ENCODE data around the gene GABRR3. TPM values are rescaled to one million over a fixed set of nuclear protein-coding genes. Genes with fewer than 3 reads are reported as not detected.

GABRR3 gene
- total RNA-seq, 1 donor = not detected

DNA sequence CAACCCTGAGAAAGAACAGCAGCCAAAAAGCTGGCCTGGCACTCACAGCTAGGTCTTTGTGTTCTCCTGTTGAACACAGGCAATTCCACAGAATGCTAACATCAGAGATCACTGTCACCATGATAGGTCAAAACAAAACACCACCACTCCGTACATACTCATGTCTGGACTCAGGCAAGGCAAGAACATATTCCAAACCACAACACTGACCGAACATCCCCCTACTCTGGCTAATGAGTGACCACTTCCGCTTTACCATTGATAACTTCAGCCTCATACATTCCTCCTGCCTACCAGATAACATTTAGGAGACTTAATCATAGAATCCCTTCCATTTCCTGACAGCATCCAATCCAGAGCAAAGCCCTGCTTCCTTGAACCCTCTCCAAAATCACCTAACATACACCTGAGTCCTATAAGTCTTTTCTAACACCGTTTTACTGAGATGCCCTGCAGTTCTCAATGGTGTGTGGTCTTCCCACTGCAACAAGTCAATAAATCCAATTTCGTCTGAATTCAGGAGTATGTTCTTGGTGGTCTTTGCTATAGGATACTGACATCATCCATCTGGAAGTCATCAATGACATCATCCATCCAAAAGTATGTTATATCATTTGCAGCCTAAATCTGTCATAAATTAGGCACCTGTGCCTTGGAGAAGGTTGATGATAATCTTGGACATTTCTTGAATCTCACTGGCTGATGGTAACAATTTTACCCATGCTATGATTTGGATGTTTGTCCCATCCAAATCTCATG, 86.6 kb downstream of the GABRR3 start:
- TF ChIP-seq, protein P1, sequence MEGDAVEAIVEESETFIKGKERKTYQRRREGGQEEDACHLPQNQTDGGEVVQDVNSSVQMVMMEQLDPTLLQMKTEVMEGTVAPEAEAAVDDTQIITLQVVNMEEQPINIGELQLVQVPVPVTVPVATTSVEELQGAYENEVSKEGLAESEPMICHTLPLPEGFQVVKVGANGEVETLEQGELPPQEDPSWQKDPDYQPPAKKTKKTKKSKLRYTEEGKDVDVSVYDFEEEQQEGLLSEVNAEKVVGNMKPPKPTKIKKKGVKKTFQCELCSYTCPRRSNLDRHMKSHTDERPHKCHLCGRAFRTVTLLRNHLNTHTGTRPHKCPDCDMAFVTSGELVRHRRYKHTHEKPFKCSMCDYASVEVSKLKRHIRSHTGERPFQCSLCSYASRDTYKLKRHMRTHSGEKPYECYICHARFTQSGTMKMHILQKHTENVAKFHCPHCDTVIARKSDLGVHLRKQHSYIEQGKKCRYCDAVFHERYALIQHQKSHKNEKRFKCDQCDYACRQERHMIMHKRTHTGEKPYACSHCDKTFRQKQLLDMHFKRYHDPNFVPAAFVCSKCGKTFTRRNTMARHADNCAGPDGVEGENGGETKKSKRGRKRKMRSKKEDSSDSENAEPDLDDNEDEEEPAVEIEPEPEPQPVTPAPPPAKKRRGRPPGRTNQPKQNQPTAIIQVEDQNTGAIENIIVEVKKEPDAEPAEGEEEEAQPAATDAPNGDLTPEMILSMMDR (IDR thresholded peaks at IDR 0.05; ENCODE audit: insufficient read depth, low read depth, low read length) = no peak
- no peak for DNase-seq (ENCODE audit: low read depth)
- no peak overlapping the region for H3K4me3 ChIP-seq (ENCODE audit: low read depth, low read length)

DNA sequence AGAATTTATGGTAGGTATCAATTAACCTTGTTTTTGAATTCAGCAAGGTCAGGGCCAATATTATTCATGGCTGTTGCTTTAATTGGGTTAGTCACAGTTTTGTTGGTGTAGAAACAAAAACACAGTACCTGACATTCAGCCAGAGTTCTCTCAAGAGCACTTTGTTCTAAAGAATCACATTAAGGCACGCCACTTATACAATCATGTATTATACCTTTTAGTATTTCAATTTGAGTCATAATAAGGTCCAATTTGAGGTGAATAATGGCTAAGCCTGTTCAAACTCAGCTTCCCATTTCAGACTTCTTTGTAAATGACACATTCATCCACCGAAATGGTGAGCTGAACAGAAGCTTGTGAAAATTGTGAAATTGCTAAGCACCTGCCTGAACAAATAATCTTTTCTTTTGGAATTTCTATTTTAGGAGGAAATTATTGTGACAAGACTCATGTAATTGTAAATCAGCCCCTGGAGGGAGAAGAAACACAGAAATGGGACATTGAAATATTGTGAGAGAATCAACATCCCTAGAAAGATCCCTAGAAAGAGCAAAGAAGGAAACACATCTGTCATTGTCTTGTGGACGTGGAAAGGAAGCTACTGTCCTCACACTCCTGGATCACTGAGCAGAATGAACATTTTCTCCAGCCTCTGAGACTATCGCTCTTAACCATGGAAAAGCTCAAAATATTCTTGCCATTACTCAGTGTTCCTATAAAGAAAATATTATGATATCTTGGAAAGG, 92.1 kb downstream of the GABRR3 start:
- H3K4me3 ChIP-seq (ENCODE audit: low read depth, low read length) = no peak overlapping the region
- no peak for DNase-seq (ENCODE audit: low read depth)
- TF ChIP-seq, protein P1 (IDR thresholded peaks at IDR 0.05; ENCODE audit: insufficient read depth, low read depth, low read length) = no peak

DNA sequence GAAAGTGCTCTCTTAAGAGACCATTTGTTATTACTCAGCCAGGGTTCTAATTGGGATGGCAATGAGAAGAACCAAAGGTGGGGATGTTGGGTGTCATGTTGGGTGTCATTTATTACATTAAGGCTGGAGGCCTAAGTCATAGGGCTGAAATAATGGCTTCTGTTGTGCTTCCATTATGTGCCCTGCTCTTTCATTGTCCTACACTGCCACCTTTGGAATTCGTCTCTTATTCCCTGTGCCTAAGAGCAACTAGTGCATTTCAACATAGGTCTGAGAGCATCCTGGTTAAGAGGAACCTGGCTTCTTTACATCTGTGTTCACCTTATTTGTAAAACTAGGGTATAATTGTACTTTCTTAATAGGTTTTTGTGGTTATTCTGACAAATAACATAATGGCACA, 95.1 kb downstream of the GABRR3 start:
- DNase-seq (ENCODE audit: low read depth) = no peak
- H3K4me3 ChIP-seq (ENCODE audit: low read depth, low read length) = no peak overlapping the region
- TF ChIP-seq, protein P1 (IDR thresholded peaks at IDR 0.05; ENCODE audit: insufficient read depth, low read depth, low read length) = no peak

DNA sequence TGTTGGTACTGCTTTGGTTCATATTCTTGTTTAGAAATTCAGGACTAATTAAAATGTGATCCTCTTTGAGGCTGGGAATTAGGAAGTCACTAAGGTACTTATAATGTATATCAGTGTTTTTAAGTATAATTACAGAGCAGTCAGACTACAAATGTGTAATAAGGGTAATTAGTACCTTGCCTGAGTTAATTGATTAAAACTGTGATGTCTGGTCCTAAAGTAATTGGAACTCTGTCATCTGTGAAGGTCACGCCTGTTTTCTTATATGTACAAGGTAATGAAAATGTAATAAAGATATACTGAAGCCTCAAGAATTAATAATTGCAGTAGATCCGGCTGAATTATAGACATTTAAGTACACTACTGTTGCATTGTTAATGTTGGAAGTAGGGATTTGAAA, 95.7 kb downstream of the GABRR3 start:
- no peak for DNase-seq (ENCODE audit: low read depth)
- TF ChIP-seq, protein P1 (IDR thresholded peaks at IDR 0.05; ENCODE audit: insufficient read depth, low read depth, low read length) = no peak
- H3K4me3 ChIP-seq (ENCODE audit: low read depth, low read length) = no peak overlapping the region

DNA sequence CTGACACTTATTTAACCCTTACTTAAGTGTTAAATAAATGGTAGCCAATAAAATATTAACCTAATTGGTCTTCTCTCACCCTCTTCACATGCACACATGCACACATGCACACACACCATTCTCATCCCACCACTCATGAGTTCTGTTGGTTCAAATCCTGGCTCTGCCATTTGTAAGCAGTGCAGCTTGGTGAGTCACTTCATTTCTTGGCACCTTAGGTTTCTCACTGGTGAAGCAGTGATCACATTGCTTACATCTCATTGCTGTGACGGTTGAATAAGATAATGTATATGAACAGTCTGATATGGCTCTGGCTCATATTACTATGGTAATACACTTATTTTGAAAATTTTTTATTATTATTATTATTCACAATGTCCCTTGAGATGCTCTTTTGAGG, 96.7 kb downstream of the GABRR3 start:
- TF ChIP-seq, protein P1 (IDR thresholded peaks at IDR 0.05; ENCODE audit: insufficient read depth, low read depth, low read length) = no peak
- H3K4me3 ChIP-seq (ENCODE audit: low read depth, low read length) = no peak overlapping the region
- no peak for DNase-seq (ENCODE audit: low read depth)

DNA sequence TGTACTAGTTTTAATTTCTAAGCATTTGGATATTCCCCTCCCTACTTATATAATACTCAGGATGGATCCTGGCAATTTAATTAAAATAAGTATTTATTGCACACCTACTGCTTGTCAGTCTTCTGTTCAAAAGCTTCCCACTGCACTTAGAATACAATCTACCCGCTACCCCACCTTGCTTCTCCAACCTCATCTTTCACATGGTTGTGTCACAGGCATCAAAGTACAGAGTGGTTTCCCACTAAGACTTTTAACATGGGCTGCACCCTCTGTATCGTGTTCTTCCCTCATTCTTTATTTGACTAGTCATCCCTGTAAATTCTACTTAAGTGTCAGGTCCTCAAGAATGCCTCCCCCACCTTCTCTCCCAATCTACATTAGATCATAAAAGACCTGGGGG, 97.9 kb downstream of the GABRR3 start:
- no peak overlapping the region for H3K4me3 ChIP-seq (ENCODE audit: low read depth, low read length)
- TF ChIP-seq, protein P1 (IDR thresholded peaks at IDR 0.05; ENCODE audit: insufficient read depth, low read depth, low read length) = no peak
- DNase-seq (ENCODE audit: low read depth) = no peak
